Mesodermal cell (in vitro differentiated cells): ENCODE results near the gene SNCAIP.
"Not testable (repeated sequence)": the region's sequence is repeated elsewhere in the genome, so short reads cannot be mapped to it uniquely, and the experiment has no call there.

Source experiments
- H3K27ac ChIP-seq: 2 replicates; pipeline ENCODE4 v1.7.0; 2013; ENCODE audit warnings: mild to moderate bottlenecking, low read depth, low read length, moderate library complexity; ENCODE audit not compliant: severe bottlenecking
- H3K36me3 ChIP-seq: 2 replicates; pipeline ENCODE4 v1.7.1; 2013; ENCODE audit warnings: mild to moderate bottlenecking, low read length, moderate library complexity; ENCODE audit not compliant: control insufficient read depth, insufficient read depth
- H3K4me1 ChIP-seq: one replicate; pipeline ENCODE4 v1.7.1; 2013; ENCODE audit warnings: mild to moderate bottlenecking, low read length; ENCODE audit not compliant: insufficient read depth, control insufficient read depth, poor library complexity, severe bottlenecking
- H3K4me3 ChIP-seq: 2 replicates; pipeline ENCODE4 v1.7.0; 2013; ENCODE audit warnings: low read length, control low read depth, mild to moderate bottlenecking; ENCODE audit not compliant: insufficient read depth, poor library complexity, severe bottlenecking; ENCODE audit errors: extremely low read depth
- H3K9me3 ChIP-seq: 2 replicates; pipeline ENCODE4 v1.7.1; 2013; ENCODE audit warnings: mild to moderate bottlenecking, low read length, moderate library complexity; ENCODE audit not compliant: control insufficient read depth
- WGBS, 2 experiments: methylation state at CpG; one replicate each; pipeline ENCODE4 v1.1.5; 2013; ENCODE audit warnings: missing lambda C conversion rate in 2 of 2; ENCODE audit not compliant: insufficient coverage in 2 of 2; 5-methylcytosine and 5-hydroxymethylcytosine counted together

The SNCAIP gene

DNA sequence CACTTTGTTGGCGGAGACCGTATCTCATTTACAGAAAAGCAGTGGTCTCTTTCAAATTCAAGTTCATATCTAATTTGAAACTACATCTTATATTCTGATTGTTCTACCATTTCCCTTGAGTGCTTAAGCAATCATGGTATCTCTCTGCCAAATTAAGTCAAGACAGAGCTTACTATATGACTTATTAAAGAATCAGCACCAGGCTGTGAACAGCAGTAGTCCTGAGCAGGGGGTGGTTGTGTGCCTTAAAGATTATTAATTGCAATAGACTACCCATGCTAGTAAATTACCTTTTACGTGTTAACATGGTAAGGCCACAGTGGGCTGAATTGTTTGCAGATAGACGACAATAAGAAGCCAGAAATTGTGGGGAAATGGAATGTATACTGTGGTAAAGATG is 21.5 kb downstream of the SNCAIP start:
- WGBS, 2 experiments = 92 to 96% methylated on average over 2 to 4 of the region's 4 CpGs
- H3K4me1 ChIP-seq = peaks cover 10% of the 10 kb centered on the region
- no peak overlapping the region for H3K27ac ChIP-seq
- H3K4me3 ChIP-seq = no peak overlapping the region
- H3K9me3 ChIP-seq = no peaks in the 10 kb centered on the region
- H3K36me3 ChIP-seq = no peaks in the 10 kb centered on the region

DNA sequence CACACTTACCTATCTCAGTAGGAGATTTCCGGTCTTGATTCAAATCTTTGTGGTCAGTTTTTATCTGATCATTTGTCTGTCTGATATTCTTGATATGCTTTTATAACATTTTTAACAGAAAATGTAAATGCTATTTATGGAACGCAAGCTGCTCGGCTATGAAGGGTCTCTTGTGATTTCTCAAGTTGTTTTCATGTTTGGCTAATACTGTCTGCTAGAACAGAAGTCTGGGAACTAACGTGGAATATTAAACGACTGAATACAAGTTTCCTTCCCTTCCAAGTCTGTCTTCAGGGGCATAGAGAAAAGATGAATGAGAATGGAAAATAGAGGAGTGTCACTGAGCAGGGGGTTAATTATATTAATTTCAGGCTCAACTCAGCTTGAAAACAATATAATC is 27.6 kb downstream of the SNCAIP start:
- H3K27ac ChIP-seq = no peak overlapping the region
- WGBS, 2 experiments = 93 to 100% methylated on average over 1 to 3 of the region's 5 CpGs
- no peaks in the 10 kb centered on the region for H3K36me3 ChIP-seq
- H3K4me3 ChIP-seq = no peak overlapping the region
- H3K4me1 ChIP-seq = no peaks in the 10 kb centered on the region
- H3K9me3 ChIP-seq = no peaks in the 10 kb centered on the region

- Histone ChIP-seq H3K9me3 (no peaks in the 10 kb centered on the region), H3K4me1 (no peaks in the 10 kb centered on the region), H3K36me3 (no peaks in the 10 kb centered on the region), H3K27ac (no peak overlapping the region), H3K4me3 (no peak overlapping the region)
- 69 to 93% methylated on average over 2 of the region's 3 CpGs for WGBS, 2 experiments
These were observed 29.1 kb downstream of the SNCAIP start for GRCh38 chr5:122341087-122341486.

- Histone ChIP-seq H3K27ac (no peak overlapping the region), H3K36me3 (no peaks in the 10 kb centered on the region), H3K9me3 (no peaks in the 10 kb centered on the region), H3K4me3 (no peak overlapping the region), H3K4me1 (no peaks in the 10 kb centered on the region)
- WGBS, 2 experiments = 93 to 95% methylated on average over 2 of the region's 4 CpGs
These were observed 30.2 kb downstream of the SNCAIP start for GRCh38 chr5:122342256-122342655.

DNA sequence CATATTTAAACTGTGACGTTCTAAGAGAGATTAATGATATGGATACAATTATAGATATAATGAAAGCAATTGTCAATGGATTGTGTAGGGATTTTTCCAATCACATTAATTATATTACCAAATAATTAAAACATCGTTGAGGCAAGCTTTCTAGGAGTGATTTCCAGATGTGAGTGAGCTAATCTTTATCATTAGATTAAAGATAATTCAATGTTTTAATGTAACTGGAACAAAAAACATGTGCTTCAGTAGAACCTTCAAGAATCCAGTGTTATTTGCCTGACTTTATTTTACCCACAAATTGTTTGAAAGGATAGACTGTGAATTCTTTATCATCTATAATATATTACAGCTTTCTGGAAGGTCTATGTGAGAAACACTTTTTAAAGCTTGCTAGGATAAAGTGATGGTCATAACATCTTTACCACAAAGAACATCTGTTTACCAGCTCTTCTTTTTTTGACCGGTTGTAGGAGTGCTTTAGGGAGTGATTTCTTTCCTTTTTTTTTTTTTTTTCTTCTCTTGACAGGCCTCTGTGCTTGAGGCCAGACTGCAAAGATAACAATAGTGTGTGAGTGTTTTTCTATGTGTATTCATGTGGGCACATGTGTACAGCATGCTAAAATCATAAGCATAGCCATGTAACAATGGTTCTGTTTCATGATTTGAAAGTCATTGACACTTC is 35.0 kb downstream of the SNCAIP start:
- Histone ChIP-seq H3K36me3 (no peaks in the 10 kb centered on the region), H3K4me1 (no peaks in the 10 kb centered on the region), H3K4me3 (no peak overlapping the region), H3K27ac (no peak overlapping the region), H3K9me3 (no peaks in the 10 kb centered on the region)
- no CpG with 5 or more reads among the region's 3 CpGs for WGBS, 2 experiments

DNA sequence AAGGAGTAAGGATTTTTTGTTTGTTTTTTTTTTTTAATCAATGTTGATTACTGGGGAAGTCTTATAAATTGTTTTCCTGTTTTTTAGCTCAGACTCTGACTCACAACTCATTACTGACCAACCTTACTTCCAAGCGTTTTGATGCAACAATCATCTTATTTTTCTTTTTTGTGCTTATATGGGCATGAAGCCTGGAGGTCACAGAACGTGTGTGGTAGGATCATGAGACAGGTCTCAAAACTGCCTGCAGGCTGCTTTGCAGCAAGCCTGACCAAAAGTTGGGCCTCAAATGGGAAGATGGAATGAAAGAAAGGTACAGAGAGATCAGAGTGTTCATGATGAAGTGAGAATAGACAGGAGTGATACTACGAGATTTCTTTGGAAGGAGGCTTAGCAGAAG is 38.5 kb downstream of the SNCAIP start:
- Histone ChIP-seq H3K27ac (no peak overlapping the region), H3K36me3 (no peaks in the 10 kb centered on the region), H3K4me3 (no peak overlapping the region), H3K9me3 (no peaks in the 10 kb centered on the region), H3K4me1 (no peaks in the 10 kb centered on the region)
- WGBS, 2 experiments = 92 to 95% methylated on average over 2 to 3 of the region's 3 CpGs

DNA sequence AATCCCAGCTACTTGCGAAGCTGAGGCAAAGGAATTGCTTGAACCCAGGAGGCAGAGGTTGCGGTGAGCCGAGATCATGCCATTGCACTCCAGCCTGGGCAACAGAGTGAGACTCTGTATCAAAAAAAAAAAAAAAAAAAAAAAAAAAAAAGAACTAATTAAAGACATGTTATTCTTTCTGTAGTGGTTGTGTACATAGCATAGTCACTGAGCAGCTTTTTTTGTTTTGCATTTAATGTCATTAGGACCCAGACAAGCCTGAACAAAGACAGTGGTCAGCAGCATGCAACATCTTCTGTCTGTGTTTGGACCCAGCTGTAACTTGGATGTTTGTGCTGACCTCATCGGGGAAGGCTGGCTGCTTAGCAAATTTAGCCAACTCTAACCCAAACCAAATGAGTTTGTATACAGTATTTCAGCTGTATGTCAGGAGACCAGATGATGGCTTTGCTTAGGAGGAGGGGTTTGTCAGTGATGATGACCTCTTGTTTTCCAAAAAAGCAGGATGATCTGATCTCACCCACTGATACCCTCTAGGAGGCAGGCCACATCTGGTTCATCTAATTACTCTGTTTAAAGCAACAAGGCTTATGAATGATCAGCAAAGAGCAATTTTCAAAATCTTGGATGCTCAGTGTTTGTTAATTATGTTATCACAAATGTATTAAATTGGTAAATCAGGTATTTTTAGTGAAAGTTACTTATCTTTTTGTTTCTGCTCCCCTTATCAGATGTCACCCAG is 39.5 kb downstream of the SNCAIP start:
- Histone ChIP-seq H3K36me3 (no peaks in the 10 kb centered on the region), H3K9me3 (no peaks in the 10 kb centered on the region), H3K27ac (no peak overlapping the region), H3K4me3 (no peak overlapping the region), H3K4me1 (no peaks in the 10 kb centered on the region)
- 100% methylated on average over 1 of the region's 4 CpGs; no CpG with 5 or more reads in 1 of the 2 experiments for WGBS, 2 experiments

- no peaks in the 10 kb centered on the region for H3K4me1 ChIP-seq
- no peaks in the 10 kb centered on the region for H3K36me3 ChIP-seq
- H3K9me3 ChIP-seq = no peaks in the 10 kb centered on the region
- no peak overlapping the region for H3K27ac ChIP-seq
- no peak overlapping the region for H3K4me3 ChIP-seq
These were observed 40.3 kb downstream of the SNCAIP start for GRCh38 chr5:122352331-122352730.

- H3K9me3 ChIP-seq, H3K4me1 ChIP-seq, H3K4me3 ChIP-seq, H3K27ac ChIP-seq, H3K36me3 ChIP-seq: not testable (repeated sequence)
- 71% methylated on average over 1 of the region's 3 CpGs; no CpG with 5 or more reads in 1 of the 2 experiments for WGBS, 2 experiments
These were observed 41.3 kb downstream of the SNCAIP start for GRCh38 chr5:122353361-122353760.

DNA sequence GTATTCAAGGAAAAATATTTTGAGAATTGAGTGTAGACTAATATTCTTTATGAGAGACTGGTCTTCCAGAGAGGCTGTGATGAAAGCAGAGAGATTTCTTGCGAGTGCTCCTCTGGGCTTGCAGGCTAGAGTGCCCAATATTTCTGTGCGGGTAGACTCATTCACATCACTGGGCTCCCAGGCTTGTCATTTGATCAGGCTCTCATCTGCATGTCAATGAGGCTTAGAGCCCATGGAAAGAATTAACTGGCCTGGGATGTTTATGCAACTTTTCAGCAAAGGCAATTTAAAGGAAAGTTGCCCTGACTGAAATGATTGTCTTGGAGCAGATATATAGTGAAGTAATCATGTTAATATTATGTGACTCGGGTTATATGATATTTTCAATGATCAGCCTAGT is 42.3 kb downstream of the SNCAIP start:
- Histone ChIP-seq H3K9me3 (no peaks in the 10 kb centered on the region), H3K27ac (no peak overlapping the region)
- WGBS, 2 experiments = 25 to 30% methylated on average over 2 of the region's 3 CpGs

GRCh38 chr5:122355324-122355723 is 43.3 kb downstream of the SNCAIP start:
- no CpG with 5 or more reads among the region's 3 CpGs for WGBS, 2 experiments
- no peaks in the 10 kb centered on the region for H3K4me1 ChIP-seq
- no peak overlapping the region for H3K4me3 ChIP-seq
- no peaks in the 10 kb centered on the region for H3K36me3 ChIP-seq
- H3K9me3 ChIP-seq = no peaks in the 10 kb centered on the region
- H3K27ac ChIP-seq = no peak overlapping the region

More for the DNA sequence above, 42.3 kb downstream of the SNCAIP start:
- no peaks in the 10 kb centered on the region for H3K4me1 ChIP-seq
- no peak overlapping the region for H3K4me3 ChIP-seq
- H3K36me3 ChIP-seq = no peaks in the 10 kb centered on the region
